ENCODE data around the gene HPCAL1.
"Not testable (repeated sequence)": the region's sequence is repeated elsewhere in the genome, so short reads cannot be mapped to it uniquely, and the experiment has no call there.

HPCAL1 gene

DNA sequence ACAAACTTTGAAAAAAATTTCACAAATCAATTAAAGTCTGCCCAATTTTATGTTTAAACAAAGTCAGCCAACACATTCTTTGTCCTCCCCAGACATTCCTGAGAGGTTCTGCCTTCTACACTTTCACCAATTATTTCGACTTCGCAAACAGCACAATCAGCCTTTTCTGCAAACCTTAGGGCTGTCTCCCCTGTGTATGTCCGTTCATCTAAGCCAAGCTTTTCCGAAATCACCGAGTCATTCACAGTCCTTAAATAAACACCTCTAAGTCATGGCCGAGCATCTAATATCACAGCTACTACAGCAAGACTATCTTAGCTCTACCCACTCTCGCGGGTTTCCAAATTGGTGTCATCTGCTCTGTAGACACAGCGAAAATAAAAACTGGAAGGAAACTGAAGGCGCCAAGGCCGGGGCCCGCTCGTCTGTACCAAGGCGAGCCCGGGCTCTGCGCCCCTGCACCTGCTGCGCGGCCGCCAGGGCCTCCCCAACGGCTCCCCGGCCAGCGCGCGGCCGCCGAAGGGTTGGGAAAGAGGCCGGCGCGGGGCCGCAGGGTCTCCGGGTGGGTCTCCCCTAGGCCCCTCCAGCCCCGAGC, 144.7 kb downstream of the HPCAL1 start:
- peak; percentile 68 to 79 (median 71) for DNase-seq

DNA sequence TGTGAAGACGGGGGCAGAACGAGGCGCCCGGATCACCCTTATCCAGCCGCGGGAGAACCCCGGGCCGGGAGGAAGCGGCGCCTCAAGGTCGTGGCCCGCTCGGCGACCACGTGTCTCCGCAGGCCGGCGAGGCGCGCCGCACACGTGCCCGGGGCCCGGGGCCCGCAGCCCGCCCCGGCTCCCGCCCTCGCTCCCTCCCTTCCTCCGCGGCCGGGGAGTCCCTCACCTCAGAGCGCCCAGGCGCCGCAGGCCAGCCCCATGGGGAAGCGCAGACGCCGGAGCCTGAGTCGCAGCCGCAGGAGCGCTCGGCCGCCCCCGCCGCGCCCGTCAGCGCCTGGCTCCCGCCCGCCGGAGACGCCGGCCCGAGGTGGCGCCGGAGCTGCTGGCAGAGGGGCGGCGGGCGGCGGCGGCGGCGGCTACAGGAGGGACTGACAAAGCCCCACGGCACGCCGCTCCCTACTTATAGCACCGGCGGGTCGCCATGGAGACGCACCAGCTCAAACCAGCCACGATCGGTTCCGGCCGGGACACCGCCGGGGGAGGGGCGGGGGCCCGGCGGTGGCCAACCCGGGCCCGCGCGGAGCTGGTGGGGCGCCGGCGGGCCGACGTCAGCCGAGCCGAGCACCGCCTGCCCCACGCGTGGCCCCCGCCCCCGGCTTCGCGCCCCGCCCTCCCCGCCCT, 145.3 kb downstream of the HPCAL1 start, which contains the start of gene ODC1:
TSS of gene ODC1 (minus strand) at position 433 of the 681 bp plus-strand sequence. CDS start 3,295 bp downstream, outside the sequence.
- DNase-seq, result peak; percentile 90 to 96 (median 95)

DNA sequence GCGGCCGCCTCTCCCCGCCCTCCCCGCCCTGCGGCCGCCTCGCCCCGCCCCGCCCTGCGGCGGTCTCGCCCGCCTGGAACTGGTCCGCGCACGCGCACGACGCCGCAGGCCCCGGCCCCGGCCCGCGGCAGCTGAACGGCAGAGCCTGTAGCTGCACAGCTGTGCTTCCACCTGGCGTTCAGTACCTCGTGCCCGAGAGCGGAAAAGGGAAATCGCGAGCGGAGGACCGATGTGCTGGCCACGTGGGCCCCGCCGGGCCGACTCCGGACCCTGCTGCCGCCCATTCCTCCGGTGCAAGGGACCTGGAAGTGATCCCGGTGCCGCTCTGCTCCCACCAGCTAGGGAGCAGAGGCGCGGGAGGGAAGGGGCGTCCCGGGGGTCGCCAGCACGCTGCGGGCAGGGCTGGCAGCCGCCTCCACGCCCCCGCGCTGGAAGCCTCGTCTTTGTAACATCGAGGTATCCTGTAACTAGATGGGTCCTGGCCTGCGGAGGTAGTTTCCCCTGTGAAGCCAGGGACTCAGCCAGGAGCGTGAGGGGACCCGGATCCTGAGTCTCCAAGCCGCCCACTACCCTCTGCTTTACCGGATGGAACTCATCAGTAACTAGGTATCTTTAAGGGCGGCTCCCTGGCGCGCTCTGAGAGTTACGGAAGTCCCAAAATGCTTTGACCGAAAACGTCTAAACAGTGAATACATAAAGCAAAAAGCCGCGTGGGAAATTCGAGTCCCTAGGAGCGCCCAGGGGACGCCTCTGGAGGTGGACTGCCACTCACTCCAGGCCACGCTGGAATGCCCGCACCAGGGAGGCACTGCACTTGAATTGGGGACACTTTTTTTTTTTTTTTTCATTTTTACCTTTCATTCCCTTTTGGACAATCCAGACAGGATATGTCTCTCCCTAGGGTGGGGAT, 146.1 kb downstream of the HPCAL1 start:
- peak; percentile 50 to 60 (median 55) for DNase-seq

DNA sequence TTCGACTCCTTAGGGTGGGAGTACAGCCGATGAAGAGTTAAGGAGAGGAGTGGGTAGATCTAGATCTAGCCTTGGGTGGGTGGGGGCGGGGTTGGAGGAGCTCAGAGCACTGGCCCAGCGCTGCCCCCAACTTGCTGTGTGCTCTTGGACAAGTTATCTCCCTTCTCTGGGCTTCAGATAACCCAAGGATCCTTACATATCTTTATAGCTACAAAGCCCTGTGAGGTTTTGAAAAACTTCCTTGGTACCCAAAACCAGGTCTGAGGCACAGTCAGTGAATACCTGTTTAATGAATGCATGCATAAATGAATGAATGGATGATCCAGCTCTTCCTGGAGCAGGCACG, 146.8 kb downstream of the HPCAL1 start:
- no peak for DNase-seq

DNA sequence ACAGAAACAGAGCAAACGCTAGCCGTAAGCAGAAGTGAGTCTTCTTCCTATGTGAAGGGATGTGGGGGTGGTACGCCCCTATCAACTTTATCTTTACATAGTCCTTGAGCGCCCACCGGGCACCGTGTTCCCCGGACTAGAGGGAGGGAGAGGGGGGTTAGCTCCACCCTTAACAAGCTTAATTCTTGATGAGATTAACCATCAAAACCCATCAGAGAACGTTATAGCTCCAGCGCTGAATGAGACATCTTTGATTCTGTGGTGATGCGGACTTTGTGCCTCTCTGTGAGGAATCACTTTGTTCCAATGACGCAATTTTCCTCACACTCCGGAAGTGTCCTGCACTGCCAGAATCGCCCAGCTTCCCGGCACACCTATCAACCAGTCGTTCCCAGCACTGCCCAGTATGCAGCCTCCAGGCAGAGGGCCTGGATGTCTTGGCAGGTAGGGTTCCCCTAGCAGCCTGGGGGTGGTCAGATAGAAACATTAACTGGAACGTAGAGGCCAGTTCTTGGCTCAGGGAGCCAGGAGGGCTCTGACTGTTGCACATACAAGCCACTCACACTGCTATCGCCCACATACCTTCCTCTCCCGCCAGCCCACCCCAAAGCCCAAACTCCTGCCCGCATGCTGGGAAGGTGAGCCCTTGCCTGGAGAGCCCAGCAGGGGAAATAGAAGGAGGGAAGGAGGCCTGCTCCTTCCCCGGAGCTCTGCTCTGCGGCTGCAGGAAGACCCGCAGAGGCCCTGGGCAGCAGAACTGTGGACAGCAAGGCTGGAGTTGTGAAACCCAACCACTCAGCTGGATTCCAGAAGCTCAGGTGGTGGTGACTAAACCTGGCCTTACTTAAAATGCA, 147.4 kb downstream of the HPCAL1 start:
- no peak for DNase-seq

DNA sequence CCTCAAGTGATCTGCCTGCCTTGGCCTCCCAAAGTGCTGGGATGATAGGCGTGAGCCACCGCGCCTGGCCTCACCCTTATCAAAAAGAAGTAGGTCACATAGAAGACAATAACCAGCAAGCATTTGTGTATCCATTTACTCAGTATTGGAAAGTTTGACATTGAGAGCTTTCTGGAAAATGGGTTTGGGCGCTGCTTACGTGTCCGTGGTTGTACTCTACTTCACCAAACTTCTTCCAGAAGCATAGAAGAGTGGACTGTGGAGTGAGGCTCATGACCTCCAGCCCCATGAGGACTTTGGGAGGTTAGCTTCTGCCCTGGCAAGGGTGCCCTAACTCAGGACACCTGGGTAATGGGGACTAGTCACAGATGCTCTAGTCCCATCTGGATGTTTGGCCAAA, 149.1 kb downstream of the HPCAL1 start:
- DNase-seq, result no peak

DNA sequence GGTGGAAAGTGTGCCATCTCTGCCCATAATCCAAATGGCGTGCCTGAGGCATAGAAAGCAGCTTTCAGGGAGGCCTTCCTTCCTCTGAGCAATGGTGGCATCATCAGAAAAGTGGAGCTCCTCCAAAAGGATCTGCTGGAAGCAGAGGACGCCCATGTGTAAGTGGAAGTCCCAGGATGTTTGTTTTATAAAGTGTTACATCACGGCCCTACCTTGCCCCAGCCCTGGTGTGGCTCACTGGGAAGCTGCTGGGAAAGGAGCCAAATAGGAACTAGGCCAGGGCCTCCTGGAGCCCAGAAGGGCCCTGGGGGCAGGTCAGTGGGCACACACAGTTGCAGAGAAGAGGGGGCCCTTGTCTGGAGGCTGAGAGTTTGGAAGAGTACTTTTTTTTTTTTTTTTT, 149.6 kb downstream of the HPCAL1 start:
- no peak for DNase-seq

DNA sequence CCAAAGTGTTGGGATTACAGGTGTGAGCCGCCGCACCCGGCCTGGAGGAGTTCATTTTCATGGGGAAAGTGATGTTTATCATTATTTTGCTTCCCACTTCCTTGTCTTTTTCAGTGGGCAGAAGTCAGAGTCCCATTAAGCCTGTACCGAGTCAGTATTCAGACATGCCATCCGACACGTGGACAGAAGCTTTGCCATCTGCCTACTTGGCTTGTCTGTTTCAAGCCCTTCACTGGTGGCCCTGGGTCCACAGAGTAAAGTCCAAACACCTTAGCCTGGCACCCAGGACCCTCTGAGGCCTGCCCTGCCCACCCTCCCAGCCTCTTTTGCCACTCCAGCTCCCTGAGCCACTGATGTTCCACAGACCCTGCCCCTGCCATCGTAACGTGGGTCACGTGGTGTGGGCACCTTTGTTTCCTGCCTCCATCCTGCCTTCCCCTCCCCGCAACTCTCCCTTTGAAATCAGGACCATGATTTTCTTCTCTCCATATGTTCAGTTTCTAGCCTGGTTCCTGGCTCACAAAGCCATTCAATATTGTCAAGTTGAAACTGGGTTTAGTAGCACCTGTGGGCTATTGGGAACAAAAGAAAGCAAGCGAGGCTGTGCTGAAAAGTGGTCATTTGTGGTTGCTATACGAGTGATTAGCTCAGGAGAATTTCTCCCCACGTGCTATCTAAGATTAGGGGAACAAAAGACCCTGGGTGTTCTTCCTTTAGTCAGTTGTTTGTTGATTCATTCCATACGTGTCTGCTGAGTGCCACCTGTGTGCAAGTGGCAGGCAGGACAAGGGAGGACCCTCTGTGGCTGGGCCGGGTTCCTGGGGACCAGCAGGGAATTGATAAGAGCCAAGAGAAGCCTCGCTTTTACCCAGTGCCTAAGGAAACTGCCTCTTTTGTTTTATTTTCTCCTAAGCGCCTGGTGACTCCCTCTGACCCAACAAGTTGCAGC, 150.5 kb downstream of the HPCAL1 start:
- DNase-seq, result no peak

DNA sequence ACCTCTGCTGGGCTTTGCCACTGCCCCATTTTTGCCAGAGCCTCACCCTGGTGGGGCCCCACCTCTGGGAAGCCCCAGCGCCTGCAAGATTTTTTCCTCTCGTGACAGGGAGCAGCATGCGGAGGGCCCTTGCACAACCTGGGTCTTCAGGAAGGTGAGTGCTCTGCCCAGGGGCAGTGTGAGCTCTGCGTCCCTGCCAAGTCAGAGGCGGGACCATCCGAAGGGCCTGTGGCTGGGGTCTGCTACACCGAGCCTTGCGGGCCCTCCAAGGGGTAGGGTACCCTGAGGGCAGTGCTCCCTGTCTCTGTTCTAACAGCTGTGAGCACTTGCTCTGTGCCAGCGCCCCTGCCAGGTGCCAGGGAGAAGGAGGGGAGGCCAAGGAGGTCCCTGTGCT, 151.2 kb downstream of the HPCAL1 start:
- DNase-seq, result no peak

DNA sequence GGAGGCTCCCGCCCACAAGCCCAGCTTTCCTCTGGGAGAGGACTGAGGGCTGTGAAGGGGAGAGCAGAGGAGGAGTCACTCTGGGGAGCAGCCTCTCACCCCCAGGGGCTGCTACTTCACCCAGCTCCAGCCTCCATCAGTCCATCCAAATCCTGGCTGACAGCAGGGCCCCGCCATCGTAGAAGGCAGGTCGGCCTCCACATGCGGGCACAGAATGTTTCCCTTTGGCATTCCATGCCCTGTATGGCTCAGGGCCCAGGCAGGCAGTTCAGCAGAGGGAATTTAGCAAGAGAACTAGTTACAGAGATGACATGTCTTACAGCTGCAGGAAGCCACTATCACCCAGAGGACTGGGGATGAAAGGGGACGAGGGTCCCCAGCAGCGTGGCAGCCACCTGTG, 151.8 kb downstream of the HPCAL1 start:
- DNase-seq, result no peak

DNA sequence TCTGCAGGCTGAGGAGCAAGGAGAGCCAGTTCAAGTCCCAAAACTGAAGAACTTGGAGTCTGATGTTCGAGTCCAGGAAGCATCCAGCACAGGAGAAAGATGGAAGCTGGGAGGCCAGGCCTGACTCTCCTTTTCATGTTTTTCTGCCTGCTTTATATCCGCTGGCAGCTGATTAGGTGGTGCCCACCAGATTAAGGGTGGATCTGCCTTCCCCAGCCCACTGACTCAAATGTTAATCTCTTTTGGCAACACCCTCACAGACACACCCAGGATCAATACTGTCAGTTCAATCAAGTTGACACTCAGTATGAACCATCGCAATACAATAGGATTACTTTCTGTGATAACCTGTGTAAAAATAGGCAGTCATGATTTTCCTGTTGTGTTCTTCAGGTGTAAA, 154.5 kb downstream of the HPCAL1 start:
- DNase-seq, result not testable (repeated sequence)

DNA sequence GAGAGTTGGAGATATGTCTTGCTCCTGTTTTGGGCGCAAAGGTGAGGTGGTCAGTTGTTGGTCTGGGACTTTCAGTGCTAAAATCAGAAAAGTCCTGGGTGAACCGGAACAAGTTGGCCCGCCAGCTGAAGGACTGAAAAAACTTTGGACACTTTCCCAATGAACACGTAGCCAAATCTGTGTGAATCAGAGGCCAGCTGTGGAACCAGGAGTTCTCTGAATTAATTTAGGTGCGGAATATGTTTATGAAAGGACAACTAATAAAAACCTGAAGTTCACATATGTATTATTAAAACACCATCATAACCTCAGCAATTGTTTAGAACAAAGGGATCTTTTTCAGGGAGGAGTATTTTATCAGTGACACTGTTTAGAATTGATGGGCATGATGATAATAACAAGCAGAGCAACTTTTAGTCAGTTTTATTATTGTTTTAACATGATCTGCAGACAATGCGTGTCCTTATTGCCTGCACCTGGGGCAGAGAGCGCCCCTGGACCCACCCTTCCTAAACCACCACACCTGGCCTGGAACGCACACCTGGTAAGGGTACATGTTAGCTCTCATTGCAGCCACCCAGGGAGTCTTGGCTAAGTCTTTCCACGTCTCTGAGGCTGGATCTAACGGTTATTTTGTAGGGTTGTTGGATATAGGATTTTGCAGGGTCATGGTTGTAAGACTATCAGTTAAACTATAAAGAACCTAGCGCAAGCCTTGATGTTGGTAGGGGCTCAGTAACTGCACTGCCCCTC, 155.3 kb downstream of the HPCAL1 start:
- DNase-seq, result no peak

DNA sequence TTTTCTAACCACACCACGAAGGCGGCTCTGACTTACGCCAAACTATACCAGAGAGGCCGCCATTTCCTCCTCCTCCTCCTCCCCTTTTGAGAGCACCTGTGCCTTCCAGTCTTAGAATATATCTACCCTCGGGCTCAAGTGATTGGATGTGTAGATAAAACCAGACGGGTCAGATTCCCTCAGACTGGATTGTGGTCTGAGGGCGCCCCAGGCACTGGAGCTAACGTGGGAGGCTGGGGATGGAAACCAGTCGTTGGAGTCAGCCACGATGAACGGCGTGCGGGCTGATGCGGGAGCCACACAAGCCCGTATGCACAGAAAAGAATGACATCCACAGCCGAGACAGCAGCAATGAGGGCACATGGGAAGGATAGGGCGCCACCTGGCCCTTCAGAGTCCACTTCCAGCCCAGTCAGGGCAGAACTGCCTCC, 157.7 kb downstream of the HPCAL1 start:
- no peak for DNase-seq

DNA sequence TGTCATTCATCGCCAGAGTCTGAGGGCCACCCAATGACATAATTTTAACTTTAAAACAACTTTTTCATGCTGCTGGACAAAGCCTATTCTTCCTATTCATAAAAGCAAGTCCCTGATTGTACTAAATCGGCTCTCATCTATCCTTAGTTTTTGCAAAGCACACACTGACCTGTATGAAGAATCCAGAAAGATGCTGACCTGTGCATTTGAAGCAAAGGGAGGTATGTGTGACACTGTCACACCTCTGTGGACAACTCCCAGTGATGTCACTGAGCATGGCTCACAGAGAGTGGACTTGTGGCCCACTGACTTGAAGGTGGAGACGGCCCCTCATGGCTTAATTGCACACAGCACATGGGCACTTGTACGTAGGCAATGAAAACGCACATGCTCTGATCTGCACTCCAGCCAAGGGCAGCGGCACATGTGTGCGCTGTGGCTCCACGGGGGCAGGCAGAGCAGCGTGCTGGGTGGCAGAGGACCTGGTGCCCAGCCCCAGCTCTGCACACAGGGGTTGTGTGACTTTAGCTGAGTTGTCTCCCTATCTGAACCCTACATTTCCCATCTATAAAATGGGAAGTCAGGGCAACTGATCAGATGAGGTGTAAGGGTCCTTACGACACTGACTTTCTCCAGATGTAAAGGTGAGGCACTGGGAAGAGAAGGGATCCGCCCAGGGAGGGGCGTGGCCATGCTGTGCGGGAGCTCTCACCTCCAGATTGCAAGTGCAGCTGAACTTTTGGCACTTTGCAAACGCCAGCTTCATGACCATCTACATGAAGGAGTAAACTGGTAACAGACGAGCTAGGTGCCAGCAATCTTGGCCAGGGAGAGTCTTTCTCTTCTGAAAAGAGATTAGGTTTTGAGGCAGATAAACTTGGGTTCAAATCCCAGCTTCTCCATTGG, 159.7 kb downstream of the HPCAL1 start:
- no peak for DNase-seq

DNA sequence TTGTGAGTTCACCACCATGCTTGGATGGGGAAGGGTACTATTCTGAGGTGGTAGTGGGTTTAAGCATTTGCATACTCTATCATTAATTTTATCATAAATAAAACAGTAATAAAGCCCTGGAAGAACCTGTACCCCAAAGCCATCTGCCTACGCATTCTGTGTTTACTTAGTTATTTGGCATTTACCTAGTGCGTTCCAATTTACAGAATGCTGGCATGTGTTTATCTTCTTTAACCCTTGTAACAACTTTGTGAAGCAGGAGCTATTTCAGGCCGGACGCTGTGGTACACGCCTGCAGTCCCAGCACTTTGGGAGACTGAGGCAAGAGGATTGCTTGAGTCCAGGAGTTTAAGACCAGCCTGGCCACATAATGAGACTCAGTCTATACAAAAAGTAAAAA, 163.2 kb downstream of the HPCAL1 start:
- DNase-seq, result no peak

DNA sequence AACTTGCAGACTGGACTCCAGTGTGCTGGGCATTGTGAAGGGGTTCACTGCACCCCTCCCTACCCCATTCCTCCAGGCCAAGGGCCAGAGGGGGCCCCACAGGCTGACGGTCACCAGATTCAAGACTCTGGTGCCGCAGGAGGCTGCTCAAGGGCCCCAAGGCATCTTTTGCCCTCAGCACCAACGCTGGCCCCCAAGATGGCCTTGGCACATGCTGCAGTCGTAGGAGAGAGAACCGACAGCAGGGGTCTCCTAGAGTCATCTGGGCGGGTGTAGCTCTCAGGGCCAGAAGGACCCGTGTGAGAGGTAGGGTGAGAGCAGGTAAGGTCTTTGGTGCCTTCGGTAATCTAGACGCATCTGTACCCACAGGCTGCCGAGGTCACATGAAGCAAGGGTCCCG, 164.1 kb downstream of the HPCAL1 start:
- DNase-seq, result no peak

DNA sequence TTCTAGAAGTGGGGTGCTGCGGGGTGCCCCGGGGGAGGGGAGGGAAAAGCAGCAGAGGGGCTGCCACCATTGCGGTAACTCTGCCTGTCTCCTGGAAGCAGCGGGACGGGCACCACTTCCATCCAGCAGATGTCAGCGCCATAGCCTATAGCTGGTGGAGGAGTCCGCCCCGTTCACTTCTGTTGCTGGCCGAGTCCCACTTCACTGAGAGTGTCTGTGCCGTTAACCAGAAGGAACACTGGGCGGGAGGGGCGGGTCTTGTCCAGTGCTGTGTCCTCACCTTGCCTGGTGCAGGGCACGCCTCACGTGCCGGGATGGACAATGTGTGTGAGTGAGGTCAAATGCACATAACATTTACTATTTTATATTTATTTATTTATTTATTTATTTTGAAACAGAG, 164.7 kb downstream of the HPCAL1 start:
- no peak for DNase-seq

DNA sequence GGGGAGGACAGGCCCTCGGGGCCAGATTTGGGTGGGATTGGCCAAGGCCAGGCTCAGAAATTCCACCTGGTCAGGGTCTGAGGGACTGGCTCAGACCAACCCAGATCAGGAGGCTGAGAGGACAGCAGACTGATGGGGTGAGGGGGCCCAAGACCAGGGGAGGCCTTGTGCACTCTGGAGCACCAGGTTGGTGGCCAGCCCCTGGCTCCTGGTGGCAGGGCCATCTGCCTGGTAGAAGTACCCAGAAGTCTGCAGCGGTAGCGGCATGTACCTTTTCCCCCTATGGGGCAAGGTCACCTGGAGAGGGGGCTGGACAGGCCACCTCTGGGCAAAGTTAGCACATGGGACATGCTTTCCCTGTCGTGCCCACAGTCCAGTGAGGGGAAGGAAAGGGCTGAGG, 166.6 kb downstream of the HPCAL1 start:
- DNase-seq, result no peak

DNA sequence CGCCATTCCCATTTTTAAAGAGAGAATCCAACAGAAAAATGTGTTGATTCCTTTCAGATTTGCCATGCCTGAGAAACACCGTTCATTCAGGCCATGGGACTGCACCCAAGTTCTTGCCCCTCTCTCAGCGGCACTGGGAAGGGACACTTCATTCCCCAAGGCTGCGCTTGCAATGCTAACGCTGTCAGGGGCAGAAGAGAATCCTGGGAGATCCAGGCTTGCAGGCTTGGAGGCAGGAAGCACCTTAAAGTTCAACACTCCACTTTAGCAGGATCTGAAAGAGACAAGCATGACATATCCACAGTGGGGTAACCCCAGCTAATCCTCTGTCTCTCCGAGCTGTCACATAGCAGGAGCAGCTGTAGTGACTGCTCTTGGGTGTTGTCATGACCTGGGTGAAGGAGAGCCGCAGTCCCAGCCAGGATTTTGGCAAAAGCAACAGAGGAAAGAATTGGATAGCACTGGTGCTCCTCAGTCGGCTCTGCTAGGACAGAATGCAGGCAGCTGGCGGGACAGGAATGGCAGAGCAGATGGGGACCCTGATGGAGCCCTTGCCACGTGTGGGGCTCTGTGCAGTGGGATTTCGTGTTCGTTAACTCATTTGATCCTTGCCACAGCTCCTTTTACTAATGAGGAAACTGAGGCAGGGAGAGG, 167.4 kb downstream of the HPCAL1 start:
- DNase-seq, result no peak

Measured in suppressor macrophage treated with lipopolysaccharide for 1 hour (primary cell).